Measurements from ENCODE around the gene IL18R1. TPM values are rescaled to one million over a fixed set of nuclear protein-coding genes. Genes with fewer than 3 reads are reported as not detected.

The IL18R1 gene
- total and polyA plus RNA-seq, 7 experiments from 2014 or later: 0.77 to 52.8 (median 2.5) TPM

DNA sequence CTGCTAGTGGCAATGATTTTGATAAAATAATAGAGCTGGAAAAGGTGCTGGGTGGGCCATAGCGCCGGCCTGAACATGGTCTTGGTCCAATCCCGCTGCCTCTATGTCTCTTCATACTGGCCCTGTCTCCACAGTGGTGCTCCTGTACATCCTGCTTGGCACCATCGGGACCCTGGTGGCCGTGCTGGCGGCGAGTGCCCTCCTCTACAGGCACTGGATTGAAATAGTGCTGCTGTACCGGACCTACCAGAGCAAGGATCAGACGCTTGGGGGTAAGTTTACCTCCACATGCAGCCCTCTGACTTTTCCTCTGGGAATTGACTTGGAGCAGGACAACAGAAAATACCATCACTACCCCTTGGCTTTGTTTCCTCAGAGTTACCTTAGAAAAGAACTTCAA is 91.3 kb downstream of the IL18R1 start:
- Histone ChIP-seq H3K36me3 (ENCODE audit: control insufficient read depth in 2 of 3, insufficient read depth in 3 of 3, low read length in 3 of 3) (no peaks in the 10 kb centered on the region), H3K4me1 (ENCODE audit: control insufficient read depth in 2 of 2, insufficient read depth in 2 of 2, low read length in 2 of 2) (peaks cover 0 to 5% of the 10 kb centered on the region in 2 donors), H3K27me3 (ENCODE audit: control insufficient read depth in 2 of 2, insufficient read depth in 2 of 2, low read length in 2 of 2) (no peaks in the 10 kb centered on the region), H3K9me3 (ENCODE audit: control insufficient read depth in 2 of 3, low read length in 3 of 3) (no peaks in the 10 kb centered on the region), H3K4me3 (ENCODE audit: low read length) (no peak overlapping the region), H3K27ac (ENCODE audit: low read depth, low read length) (no peak overlapping the region)
- ChIA-PET POLR2A (interaction anchor here (0.6 kb wide), 1 partner anchor 1720 kb away, joined by 3 read pairs; no protein-coding TSS in a partner anchor), CTCF (interaction anchor here (0.7 kb wide), 1 partner anchor 440 kb away, joined by 3 read pairs; no protein-coding TSS in a partner anchor)
- Mint-ChIP-seq H3K4me1 (peaks cover 0 to 12% (median 7%) of the 10 kb centered on the region in 7 donors), H3K9me3 (no peaks in the 10 kb centered on the region), H3K27ac (no peak overlapping the region), H3K36me3 (peaks cover 0 to 4% (median 0%) of the 10 kb centered on the region in 5 donors), H3K27me3 (no peaks in the 10 kb centered on the region), H3K4me3 (no peak overlapping the region)
- intact Hi-C loops (cut with micrococcal nuclease): loop anchor here (5.0 to 10.0 kb wide), 2 partner anchors 260 to 1102 kb away; partner anchors contain the start of gene IL1RL2 (in 1 of the 2)
- ATAC-seq: no peak
- no peak for DNase-seq

Small RNAs within 50 kb of the gene (microRNA-seq; reads per million reads assigned to microRNA genes)
- gene MIR4772 (ENCODE audit: borderline microRNAs expressed): not detected

Other genes starting within 250 kb of the IL18R1 start
- gene IL1R1, start 213.1 kb upstream of the IL18R1 start, total RNA-seq: 1 to 10 TPM in 1 of 5 experiments, under 1 TPM in 4; 0.17 to 1.5 (median 0.54) TPM
- gene IL1R1, start 213.1 kb upstream of the IL18R1 start, polyA plus RNA-seq: not detected
- under 1 TPM in 2 of 5 experiments, not detected in 3; 0.15 to 0.21 TPM for gene IL1RL2, start 168.8 kb upstream of the IL18R1 start, total RNA-seq
- not detected for gene IL1RL2, start 168.8 kb upstream of the IL18R1 start, polyA plus RNA-seq
- gene IL1RL1, start 44.2 kb upstream of the IL18R1 start, total RNA-seq: 1 to 10 TPM in 2 of 5 experiments, under 1 TPM in 1, not detected in 2; 0.48 to 7.9 (median 4.9) TPM
- gene IL1RL1, start 44.2 kb upstream of the IL18R1 start, polyA plus RNA-seq: not detected
- gene IL18RAP, start 67.4 kb downstream of the IL18R1 start, total RNA-seq: 10 to 100 TPM in 2 of 5 experiments, 1 to 10 TPM in 1, under 1 TPM in 1, not detected in 1; 0.30 to 17.1 (median 7.5) TPM
- not detected for gene IL18RAP, start 67.4 kb downstream of the IL18R1 start, polyA plus RNA-seq
- under 1 TPM; 0.05 to 0.15 (median 0.08) TPM for gene SLC9A4, start 117.4 kb downstream of the IL18R1 start, total RNA-seq
- not detected for gene SLC9A4, start 117.4 kb downstream of the IL18R1 start, polyA plus RNA-seq